GM18867 (cell line): Measurements from ENCODE around the gene LRRC26.

Experiments used
- ATAC-seq: cut with Tn5 transposase; IDR thresholded peaks from one replicate; pipeline ENCODE4 v1.9.1; 2021; ENCODE audit warnings: mild to moderate bottlenecking, moderate library complexity; ENCODE audit not compliant: unreplicated experiment

Gene LRRC26

DNA sequence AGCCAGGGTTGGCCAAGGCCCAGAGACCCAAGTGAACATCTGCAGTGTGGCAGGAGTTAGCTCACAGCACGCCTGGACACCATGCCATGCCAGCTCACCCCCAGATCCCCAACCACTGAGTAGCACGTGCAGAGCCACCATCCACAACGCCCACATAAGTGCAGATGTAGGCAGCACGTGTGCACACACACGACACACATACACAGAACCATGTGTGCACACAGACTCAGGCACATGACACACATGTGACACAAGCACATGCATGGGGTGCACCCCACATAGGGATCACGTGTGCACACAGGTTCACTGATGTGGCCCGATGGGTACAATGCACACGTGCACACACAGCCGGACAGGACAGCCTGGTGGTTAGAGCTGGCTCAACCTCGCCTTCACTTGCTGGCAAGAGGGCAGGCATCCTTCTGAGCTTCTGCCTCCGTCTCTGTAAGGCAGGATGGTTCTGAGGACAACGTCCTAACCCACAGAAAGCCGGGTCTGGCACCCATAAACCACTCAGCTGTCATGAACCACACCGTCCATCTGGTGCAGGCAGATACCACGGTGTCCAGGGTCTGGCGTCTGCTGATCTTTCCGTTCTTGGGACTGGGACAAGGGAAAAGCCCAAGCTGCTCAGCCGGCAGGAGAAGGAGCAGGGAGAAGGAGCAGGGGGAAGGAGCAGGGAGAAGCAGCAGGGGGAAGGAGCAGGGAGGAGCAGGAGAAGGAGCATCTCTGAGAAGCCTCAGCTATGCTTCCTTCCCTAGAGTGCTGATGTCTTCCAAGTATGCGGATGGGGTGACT, 12.0 kb downstream of the LRRC26 start:
- ATAC-seq, result no peak

DNA sequence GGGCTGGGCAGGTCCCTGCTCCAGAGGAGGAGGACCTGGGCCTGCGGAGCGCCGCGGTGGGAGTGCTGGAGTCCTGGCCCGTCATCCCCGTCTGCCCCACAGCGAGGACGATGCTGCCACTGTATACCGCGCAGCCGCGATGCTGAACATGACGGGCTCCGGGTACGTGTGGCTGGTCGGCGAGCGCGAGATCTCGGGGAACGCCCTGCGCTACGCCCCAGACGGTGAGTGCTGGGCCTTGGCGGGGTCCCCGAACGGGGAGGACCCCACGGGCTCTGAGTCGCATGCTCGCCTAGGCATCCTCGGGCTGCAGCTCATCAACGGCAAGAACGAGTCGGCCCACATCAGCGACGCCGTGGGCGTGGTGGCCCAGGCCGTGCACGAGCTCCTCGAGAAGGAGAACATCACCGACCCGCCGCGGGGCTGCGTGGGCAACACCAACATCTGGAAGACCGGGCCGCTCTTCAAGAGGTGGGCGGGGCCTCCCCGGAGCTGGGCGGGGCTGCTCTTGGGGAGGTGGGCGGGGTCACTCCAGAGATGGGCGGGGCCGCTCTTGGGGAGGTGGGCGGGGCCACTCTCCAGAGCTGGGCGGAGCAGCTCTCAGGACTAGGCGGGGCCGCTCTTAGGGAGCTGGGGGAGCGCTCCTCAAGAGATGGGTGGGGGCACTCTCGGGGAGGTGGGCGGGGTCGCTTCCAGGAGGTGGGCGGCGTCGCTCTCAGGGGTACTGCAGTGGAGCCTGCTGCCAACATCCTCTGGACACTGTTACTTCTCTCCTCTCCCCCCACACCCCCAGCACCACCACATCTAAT, 13.1 kb downstream of the LRRC26 start:
- no peak for ATAC-seq

DNA sequence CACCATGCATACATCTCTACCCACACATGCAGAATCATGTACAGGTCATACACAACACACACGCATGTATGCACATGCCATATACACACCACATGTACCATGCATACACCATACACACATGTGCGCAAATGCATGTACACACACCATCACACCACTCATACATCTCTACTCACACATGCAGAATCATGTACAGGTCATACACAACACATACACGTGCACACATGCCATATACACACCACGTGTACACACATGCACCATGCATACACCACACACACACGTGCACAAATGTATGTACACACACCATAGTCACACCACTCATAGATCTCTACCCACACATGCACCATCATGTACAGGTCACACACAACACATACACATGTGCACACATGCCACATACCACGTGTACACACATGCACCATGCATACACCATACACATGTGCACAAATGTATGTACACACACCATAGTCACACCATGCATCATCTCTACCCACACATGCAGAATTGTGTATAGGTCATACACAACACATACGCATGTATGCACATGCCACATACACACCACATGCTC, 16.9 kb downstream of the LRRC26 start:
- ATAC-seq, result no peak

DNA sequence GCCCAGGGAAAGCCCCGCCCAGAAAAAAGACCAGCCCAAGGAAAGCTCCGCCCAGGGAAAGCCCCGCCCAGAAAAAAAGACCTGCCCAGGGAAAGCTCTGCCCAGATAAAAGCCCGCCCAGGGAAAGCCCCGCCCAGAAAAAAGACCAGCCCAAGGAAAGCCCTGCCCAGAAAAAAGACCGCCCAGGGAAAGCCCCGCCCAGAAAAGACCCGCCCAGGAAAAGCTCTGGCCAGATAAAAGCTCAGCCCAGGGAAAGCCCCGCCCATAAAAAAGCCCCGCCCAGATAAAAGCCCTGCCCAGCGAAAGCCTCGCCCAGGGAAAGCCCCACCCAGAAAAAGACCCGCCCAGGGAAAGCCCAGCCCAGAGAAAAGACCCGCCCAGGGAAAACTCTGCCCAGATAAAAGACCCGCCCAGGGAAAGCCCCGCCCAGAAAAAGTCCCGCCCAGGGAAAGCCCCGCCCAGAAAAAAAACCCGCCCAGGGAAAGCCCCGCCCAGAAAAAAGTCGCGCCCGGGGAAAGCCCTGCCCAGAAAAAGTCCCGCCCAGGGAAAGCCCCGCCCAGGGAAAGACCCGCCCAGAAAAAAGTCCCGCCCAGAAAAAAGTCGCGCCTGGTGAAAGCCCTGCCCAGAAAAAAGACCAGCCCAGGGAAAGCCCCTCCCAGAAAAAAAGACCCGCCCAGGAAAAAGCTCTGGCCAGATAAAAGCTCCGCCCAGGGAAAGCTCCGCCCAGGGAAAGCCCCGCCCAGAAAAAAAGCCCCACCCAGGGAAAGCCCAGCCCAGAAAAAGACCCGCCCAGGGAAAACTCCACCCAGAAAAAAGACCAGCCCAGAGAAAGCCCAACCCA, 19.0 kb downstream of the LRRC26 start:
- ATAC-seq, result peak; percentile 43

DNA sequence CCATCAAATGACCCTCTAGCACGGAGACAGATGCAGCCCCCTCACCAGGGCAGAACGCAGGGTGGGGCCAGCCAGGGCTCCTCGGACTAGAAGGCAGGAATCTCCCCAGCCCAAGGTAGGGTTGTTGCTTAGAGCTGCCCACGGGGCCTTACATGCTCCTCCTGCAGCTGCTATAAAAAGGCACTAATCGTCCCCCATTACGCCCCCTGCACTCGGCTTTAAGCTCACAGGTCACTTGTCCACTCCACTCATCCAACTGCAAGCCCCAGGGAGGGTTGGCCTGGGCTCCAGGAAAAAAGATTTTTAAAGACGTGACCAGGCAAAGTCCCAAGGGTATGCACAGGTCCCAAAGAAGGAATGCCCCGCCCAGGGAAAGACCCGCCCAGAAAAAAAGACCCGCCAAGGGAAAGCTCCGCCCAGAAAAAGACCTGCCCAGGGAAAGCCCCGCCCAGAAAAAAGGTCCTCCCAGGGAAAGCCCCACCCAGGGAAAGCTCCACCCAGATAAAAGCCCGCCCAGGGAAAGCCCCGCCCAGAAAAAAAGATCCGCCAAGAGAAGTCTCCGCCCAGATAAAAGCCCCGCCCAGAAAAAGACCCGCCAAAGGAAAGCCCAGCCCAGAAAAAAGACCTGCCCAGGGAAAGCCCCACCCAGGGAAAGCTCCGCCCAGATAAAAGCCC, 19.8 kb downstream of the LRRC26 start:
- peak; percentile 18 for ATAC-seq

DNA sequence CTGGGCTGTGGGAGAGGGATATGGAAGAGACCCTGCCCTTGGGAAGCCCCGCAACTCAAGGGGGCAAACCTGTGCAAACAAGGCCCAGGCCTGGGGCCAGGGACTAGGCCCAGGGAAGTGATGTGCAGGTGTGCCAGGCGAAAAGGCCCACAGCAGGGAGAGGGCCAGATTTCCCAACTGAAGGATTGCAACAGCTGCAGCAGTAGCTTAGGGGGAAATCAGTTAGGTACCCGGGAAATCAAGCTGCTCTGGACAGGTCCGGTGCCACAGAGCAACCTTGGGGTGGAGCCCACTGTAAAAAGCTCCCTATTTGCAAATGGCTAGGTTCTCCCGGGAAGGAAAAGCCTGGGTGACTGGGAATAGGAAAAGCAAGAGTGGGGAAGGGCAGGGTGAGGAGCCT, 20.5 kb downstream of the LRRC26 start:
- no peak for ATAC-seq

DNA sequence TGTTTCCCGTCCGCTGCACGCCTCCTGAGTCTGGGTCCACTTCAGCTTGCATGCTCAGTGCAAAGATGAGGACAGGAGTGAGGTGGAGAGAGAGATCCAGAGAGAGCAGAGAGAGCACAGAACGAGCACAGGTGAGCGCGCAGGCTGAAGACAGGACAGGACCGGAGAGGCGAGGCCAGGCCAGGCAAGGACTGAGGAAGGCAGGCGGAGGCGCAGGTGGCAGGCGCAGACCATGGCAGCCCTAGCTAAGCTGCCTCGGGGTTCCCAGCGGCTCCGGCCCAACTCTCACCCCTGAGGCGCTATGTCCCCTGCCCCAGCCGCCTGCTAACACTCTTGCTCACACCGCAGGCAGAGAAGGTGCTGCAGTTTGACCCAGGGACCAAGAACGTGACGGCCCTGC, 21.2 kb downstream of the LRRC26 start:
- ATAC-seq, result no peak

DNA sequence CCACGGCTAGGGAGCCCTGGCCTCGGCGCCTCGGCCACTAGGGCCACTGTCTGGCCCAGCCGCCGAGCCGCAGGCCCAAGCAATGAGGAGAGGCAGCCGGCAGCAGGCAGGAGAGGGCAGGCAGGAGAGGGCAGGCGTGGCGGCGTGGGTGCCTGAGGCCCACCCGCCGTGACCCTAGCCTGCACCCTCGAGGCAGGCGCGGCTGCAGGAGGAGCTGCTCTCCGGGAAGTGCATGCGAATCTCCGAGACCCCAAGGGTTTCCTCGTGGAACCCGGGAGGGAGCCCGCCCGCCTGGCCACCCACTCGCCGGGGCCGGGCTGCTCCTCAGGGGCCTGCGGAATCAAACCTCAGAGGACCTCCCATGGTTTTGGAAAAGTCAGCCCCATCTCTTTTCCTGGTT, 21.6 kb downstream of the LRRC26 start:
- ATAC-seq, result no peak

DNA sequence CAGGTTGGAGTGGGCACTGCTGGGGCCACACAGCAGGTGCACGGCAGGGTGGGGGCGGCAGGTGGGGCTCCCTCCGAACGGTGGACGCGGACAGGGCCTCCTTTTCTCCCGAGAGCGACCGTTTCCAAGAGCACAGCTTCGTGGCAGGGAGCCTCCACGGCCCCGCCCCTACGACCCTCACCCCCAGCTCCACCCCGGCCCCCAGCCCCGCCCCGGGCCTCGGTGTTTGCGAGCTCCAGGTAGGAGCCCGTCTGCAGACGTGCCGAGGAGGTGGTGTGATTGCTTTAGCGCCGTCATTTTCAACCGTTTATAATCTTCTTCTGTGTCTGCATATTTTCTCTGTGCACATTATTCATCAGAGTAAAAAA, 22.1 kb downstream of the LRRC26 start:
- no peak for ATAC-seq

DNA sequence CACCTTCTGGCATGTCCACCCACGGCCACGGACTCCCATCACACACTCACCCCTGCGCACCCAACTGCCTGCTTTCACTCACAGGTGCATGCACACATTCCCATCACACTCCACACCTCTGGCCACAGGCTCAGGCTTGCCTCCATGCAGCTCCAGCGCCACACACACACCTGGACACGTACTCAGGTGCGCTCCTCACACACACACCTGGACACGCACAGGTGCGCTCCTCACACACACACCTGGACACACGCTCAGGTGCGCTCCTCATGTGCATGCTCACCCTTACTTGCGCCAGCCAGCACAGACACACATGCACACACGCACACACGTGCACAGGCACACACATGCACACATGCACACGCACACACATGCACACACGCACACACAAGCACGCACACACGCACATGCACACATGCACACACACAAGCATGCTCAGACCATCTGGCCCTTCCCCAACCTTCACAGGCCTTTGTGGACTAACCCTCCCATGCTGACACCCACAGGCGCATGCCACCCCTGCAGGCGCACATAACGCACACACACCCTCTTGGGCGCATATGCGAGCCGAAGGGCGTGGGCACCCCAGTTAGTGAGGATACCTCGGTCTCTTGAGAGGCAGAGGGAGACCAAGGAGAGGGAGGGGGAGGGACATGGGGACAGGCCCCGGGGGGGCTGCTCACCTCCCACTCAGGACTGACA, 22.6 kb downstream of the LRRC26 start:
- no peak for ATAC-seq

DNA sequence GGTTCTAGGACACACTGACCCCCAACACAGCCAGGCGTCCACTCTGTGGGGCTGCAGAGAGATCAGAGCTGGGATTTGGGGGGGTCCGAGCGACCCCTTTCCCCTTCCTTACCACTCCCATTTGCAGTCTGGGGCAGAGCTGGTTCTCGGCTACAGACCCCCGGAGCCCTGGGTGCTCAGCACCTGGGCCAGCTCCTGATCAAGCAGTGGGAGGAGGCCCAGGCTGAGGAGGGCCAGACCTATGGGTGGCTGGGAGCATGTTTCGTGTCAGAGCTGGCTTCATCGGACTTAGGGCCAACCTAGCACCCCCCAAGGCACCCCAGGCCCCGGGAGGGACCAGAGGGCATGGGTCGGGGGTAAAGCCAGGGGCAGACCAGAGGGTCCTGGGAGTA, 23.3 kb downstream of the LRRC26 start:
- no peak for ATAC-seq

DNA sequence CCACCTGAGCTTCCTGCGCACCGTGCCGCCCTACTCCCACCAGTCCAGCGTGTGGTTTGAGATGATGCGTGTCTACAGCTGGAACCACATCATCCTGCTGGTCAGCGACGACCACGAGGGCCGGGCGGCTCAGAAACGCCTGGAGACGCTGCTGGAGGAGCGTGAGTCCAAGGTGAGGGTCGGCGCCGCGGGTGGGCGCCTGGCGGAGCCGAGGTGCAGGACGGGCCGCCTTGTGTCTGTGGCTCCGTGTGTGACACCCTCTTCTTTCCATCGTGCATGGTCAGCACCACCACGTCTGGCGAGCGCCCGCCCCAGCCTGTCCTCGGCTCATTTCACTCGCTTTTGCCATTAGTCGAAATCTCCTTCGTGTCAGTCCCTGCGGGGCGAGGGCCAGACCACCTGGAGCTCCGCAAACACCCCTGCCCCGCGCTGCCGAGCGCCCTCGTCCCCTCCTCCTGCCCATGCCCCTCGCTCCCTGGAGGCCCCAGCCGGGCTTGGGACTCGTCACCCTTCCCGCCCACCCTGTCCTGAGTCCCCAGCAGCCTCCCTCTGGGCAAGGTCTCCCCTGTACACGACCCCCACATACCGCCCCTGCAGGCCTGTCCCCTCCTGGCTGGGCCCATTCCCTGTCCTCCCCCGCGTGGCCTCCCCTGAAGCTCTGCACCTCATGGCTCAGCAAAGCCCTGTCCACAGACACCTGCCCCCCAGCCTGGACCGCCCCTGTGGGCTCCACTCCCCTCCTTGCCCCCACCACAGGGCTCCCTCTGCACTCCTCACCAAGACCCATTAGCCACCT, 23.9 kb downstream of the LRRC26 start:
- no peak for ATAC-seq

DNA sequence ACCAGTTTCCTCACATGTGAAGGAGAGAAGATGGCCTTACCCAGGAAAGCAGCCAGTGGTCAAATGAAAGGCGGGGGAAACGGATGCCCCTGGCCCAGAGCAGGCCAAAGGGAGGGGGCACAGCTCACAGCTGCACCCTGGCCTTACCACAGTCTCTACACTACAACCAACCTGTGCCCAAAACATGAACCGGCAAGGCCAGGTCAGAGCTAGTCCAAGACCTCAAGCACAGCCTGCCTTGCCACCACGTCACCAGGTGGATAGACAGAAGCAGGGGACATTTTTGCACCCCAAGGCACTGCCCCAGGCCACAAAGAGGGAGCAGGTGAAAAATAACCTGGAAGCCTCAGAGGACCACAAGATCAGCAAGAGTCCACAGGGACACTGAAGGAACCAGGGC, 26.4 kb downstream of the LRRC26 start:
- no peak for ATAC-seq

DNA sequence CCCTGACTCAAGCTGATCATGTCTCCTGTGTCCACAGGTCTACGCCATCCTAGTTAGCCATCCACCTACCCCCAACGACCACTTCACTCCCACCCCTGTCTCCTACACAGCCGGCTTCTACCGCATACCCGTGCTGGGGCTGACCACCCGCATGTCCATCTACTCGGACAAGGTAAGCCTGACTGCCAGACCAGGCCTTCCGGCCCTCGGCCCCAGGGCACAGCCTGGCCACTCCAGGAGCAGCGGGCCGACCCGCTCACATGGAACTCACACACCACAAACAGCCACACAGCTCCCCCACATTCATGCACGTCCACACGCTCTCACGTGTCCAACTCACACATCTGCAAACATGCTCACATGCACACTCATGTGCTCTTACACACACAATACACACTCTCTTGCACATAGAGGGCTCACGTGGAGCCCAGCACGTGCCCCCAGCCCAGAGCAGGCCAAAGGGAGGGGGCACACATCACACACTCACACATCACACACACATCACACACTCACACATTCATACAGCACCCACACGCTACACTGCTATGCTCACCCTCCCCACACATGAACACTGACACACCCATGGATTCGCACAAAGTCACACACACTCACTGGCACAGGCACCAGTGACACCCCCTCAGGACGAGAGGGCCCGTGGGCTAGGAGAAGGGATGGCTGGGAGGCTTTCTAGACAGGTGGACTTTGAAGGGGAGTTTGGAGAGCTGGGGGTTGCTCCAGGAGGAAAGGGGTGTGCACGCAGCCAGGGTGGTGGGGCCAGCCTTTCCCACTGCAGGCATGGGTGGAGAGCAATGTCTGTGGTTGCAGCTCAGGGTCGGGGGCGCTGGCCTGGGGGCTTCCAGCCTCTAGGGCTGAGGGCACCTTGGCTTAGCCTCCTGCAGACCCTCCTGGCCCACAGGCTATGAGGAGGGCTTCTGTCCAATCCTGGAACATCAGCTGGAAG, 27.6 kb downstream of the LRRC26 start:
- ATAC-seq, result no peak

DNA sequence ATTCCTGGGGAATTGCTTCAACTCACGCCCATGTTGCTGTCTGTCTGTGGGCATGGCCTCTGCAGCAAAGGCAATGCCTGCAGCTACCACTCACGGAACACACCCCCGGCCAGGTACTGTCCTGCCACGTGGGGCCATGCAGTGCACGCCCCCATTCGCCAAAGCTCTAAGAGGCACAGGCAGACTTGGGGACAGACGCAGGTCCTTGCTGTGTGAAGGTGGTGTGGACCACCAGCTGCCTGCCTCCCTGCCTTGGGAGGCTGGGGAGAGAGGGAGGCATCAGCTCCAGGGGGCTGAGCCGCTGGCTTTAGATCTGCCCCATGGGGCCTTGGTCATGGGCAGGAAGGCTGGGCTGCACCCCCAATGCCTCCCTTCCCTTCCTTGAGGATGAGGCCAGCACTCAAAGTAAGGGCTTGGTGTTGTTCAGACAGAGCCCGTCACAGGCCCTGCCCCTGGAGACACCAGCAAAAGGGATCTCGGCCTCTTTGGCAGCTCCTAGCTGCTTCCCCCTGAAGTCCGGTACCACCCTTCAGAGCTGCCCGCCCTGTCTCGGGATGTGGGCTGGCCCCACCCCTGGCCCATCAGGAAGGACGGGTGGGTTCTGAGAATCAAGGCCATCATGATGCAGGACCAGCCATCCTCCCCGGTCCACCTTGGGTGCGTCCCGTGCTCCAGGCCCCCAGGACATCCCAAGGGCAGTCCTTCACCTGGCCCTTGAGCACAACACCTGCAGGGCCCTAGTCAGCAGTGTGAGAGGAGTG, 28.6 kb downstream of the LRRC26 start:
- ATAC-seq, result no peak

DNA sequence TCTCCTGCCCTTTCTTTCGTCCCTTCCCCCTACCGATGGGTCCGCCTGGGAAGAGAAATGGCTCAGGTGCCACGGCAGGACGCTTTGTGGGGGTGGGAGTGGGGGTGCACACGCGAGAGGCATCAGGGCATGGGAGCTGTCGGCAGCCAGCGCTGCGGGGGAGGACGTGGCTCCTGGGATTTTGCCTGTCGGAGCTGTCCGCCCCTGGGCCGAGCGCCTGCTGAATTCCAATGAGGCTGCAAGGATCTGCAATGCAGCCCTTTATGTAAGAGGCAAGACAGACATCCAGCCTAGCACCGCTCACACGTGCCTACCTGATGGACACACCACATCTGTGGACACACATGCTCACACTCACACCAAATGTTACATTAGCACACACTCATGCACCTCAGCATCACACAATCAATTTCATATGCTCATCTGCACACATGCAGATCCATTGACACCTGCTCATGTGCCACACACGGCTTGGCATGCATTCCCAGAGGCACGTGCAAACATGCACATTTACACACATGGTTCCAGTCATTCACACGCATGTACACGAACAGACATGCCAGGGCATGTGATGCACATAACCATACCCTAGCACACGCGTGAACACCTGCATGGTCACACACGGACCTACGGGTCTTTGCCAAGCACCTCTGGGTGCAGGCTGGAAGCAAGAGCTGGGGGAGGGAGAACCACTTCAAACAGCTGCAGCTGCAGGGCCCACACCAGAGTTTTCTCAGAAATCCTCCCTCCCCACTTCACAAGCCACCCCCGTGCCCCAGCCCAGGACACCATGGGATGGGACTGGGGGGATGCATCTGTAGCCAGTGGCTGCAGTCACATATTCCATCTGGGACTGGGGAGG, 29.5 kb downstream of the LRRC26 start:
- no peak for ATAC-seq
